ENCODE results near the gene FGF3.

FGF3 gene

GRCh38 chr11:69830086-69830485, 10.9 kb upstream of the FGF3 start:
- H3K4me3 ChIP-seq (ENCODE audit: low read depth, low read length) = no peak overlapping the region
- TF ChIP-seq, protein P1, sequence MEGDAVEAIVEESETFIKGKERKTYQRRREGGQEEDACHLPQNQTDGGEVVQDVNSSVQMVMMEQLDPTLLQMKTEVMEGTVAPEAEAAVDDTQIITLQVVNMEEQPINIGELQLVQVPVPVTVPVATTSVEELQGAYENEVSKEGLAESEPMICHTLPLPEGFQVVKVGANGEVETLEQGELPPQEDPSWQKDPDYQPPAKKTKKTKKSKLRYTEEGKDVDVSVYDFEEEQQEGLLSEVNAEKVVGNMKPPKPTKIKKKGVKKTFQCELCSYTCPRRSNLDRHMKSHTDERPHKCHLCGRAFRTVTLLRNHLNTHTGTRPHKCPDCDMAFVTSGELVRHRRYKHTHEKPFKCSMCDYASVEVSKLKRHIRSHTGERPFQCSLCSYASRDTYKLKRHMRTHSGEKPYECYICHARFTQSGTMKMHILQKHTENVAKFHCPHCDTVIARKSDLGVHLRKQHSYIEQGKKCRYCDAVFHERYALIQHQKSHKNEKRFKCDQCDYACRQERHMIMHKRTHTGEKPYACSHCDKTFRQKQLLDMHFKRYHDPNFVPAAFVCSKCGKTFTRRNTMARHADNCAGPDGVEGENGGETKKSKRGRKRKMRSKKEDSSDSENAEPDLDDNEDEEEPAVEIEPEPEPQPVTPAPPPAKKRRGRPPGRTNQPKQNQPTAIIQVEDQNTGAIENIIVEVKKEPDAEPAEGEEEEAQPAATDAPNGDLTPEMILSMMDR (IDR thresholded peaks at IDR 0.05; ENCODE audit: low read depth, low read length, missing control alignments) = no peak
- no peak for DNase-seq (ENCODE audit: low read depth)

DNA sequence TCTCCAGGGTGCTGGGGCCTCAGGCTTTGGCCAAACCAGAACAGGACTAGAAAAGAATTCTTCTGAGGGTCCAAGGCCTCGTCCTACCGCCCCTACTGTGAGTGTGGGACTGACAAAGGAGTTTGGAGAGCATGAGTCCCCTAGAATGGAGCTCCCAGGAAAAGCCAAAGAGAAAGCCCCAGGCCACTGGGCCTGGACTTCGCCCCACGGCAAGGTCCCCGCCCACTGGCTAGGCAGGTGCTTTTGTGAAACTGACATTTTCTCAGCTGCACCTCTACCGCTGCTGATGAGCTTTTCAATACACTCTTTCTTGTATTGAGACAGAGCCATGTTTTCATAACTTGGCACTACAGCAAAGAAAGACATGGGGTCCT, 9.7 kb upstream of the FGF3 start:
- DNase-seq (ENCODE audit: low read depth) = no peak
- TF ChIP-seq, protein P1 (IDR thresholded peaks at IDR 0.05; ENCODE audit: low read depth, low read length, missing control alignments) = no peak
- no peak overlapping the region for H3K4me3 ChIP-seq (ENCODE audit: low read depth, low read length)

GRCh38 chr11:69828276-69828970, 9.2 kb upstream of the FGF3 start:
- DNase-seq (ENCODE audit: low read depth) = no peak
- no peak overlapping the region for H3K4me3 ChIP-seq (ENCODE audit: low read depth, low read length)
- TF ChIP-seq, protein P1 (IDR thresholded peaks at IDR 0.05; ENCODE audit: low read depth, low read length, missing control alignments) = no peak

DNA sequence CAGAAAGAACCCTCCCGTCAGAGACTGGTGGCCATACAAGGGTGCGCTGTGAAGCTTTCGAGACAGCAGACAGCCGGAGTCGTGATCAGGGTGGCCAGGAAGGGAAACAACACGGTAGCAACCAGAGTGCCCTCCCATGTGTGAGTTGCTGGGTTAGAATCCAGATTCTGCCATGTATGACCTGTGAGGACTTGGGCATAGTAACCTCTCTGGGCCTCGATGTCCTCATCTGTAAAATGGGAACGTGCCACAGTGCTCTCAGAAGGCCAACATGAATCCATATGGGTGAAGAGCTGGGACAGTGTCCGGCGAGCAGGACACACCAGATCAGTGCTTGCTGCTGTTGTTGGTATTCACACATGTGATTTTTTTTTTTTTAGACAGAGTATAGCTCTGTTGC, 7.6 kb upstream of the FGF3 start:
- TF ChIP-seq, protein P1 (IDR thresholded peaks at IDR 0.05; ENCODE audit: low read depth, low read length, missing control alignments) = no peak
- no peak overlapping the region for H3K4me3 ChIP-seq (ENCODE audit: low read depth, low read length)
- DNase-seq (ENCODE audit: low read depth) = no peak

DNA sequence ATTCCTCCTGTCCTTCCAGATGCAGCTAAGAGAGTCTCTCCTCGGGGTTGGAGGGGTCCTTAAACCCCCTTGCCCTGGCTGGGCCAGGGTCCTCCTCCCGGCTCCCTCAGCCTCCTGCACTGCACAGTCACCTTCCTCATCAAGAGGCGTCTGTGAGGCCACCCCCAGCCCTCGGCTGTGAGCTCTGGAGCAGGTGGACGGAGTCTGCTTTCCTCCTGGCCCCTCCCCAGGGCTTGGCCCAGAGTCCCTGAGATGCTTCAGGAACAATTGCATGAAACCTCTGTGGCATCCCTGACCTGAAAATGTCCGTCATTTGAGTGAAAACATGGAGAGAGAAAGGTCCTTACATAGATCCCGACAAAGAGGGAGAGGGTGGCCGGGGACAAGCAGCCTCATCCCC, 6.7 kb upstream of the FGF3 start:
- DNase-seq (ENCODE audit: low read depth) = no peak
- TF ChIP-seq, protein P1 (IDR thresholded peaks at IDR 0.05; ENCODE audit: low read depth, low read length, missing control alignments) = no peak
- no peak overlapping the region for H3K4me3 ChIP-seq (ENCODE audit: low read depth, low read length)

DNA sequence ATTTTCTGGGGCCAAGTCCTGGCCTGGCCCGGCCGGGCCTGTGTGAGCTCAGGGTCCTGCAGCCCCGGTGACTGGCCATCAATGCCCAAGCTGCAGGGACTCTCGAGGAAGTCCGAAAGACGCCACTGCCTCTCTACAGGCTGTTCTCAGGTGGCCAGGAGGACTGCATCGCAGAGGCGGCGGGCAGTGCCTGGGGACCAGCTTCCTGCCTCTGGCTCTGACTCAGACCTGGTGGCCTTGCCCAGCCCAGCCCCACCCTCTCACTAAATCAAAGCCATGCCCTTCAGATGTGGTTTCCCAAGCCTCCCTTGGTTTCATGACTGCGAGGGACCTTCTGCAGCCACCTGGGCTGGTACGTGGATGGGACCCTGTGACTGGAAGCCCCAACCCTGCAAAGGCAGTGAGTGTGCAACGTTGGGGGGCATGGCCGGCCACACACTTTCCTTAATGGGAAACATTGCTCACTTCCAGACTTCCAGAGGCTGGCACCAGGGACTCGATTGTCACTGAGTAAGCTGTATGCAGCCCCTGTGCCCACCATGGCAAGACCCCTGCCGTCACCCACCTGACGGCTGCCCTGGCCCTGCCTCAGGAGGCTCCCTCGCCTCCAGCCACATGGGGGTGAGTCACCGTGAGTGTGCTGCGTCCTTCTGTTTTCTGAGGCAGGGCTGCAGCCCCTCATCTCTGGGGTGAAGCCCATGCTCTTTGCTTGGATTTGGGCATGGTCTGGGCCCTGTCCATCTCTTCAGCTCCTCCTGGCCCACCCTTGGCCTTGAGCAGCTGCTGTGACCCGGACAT, 6.0 kb upstream of the FGF3 start:
- TF ChIP-seq, protein P1 (IDR thresholded peaks at IDR 0.05; ENCODE audit: low read depth, low read length, missing control alignments) = no peak
- no peak for DNase-seq (ENCODE audit: low read depth)
- H3K4me3 ChIP-seq (ENCODE audit: low read depth, low read length) = no peak overlapping the region
